AG20443 (cell line): Measurements from ENCODE around the gene EYA2.

Source experiments
- DNase-seq: peaks from one replicate; pipeline ENCODE4 v3.0.0; 2012; ENCODE audit warnings: low spot score, mixed read lengths

The EYA2 gene

DNA sequence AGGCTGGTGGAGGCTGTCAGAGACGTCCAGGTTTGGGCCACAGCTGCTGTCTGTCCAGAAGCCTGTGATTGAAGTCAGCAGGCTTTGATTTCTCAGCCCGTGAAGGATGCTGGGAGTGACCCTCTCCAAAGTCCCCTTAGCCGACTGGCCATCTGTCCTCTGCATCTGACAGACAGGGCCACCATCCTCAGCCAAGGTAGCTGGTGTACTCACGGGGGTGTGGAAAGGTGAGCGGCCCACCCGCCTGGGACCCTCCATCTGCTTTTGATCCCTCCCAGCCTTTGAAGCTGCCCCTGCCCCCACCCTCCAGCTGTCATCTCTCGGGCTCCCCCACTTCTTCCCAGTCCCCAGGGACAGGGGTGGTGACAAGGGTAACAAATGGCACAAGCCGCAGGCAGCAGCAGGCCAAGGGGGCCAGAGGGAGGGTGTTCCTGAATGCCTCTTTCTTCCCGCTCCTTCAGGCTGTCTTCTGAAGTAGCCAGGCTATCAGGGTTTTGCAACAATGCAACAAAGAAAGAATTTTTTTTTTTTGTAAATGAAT is 84.4 kb downstream of the EYA2 start:
- peak; percentile 35 for DNase-seq

DNA sequence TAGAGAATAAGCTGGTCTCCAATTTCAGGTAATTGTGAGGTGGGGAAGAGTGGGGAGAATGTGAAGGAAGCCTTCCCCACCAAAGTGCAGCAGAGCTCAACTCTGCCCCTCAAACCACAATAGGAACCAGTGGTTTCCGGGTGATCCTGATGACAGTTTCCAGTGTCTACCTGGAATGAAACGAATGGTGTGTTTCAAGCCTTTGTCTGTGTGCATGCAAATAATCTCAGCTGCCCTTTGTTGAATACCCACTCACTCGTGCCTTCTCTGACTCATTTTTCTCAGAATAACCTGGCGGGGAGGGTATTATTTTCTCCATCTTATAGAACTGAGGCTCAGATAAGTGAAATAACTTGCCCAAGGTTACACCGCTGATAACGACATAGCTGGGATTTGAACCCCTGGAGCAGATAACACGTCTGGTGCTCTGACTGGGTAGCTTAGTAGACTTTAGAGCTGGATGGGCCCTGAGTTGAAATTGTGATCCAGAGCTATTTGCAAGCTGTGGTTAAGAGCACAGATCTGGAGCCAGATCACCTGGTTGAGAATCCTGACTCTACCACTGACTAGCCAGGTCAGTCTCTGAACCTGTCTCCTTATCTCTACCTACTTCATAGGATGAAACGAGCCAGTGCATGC is 85.1 kb downstream of the EYA2 start:
- no peak for DNase-seq

DNA sequence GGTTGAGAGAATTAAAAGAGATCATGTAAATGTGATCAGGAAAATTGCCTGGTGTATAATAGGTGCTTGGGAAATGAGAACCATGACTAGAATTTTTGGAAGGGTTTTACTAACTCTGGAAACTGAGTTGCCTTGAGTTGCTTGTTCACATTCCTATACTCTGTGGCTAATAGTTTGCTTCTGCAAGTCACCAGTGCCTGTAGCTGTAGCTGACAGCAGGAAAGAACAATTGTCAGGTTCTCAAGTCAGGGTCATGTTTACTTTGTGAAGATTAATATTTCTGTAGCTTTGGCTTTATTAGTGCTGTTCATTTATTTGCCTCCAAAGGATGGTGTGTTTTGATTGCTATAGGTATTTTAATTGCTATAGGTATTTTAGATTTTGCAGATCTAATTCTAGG is 86.5 kb downstream of the EYA2 start:
- DNase-seq = no peak

DNA sequence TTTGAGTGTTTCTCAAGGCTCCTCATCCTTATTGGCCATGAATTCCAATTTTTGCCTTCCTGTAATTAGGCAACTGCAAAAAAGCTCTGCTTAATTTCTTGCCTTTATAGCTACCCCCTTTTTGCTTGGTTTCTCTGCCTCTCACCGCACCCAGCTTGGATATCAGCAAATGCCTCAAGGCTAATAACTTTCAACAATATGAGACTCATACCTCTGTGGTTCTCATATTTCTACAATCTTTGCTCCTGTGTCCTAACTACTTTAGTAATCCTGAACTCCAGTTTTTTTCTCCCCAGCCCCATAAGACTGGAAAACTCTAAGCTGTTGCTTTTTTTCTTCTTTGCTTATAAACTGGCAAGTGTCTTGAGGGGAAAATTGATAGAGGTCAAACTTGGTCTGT is 88.8 kb downstream of the EYA2 start:
- no peak for DNase-seq

DNA sequence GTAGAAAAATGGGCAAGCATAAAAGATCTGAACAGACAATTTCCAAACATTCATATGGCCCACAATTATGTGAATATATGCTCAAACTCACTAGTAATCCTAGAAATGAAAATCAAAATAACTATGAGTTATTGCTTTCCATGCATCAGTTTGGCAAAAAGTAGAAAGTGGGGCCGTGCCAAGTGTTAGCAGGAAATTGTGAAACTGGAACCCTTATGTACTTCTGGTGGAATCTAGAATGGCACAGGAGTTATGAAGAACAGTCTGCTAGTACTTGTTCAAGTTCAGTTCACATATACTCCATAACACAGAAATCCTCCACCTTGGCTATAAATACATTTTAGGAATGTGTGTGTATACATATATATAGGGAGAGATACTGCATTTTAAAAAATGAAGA is 89.8 kb downstream of the EYA2 start:
- DNase-seq = no peak

DNA sequence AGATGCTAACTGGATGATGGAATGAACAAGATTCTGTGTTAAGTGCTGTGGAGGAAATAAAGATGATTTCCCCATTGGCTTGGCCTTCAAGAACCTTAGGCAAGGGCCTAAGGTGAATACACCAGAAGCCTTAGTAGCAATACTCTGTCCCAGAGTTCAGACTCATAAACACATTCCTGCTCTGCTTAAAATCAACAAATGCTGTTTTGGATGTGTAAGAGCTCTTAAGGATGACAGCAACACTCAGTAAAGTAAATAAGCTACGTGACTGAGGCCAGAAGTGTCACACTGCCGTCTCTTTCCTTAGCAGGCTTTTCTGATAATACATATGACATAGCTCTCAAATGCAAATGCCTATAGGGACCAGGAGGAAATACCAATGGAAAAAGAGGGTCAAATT is 90.6 kb downstream of the EYA2 start:
- no peak for DNase-seq

DNA sequence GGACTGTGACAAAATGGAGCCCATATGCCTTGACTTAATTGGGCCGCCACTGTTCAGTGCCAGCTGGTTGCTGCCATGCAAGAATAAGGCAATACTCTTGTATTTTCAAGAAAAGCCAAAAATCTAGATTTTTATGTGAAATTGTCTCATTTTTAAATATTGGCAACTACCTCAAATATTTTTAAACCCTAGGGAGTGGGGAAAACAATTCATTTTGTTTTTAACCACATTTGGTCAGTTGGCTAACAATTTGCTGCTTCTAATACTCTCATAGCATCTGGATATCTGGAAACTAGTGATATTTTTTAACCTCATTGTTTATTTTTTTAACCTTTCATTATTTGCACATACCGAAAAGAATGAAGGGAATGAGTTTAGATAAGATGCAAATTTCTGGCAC is 91.0 kb downstream of the EYA2 start:
- no peak for DNase-seq

DNA sequence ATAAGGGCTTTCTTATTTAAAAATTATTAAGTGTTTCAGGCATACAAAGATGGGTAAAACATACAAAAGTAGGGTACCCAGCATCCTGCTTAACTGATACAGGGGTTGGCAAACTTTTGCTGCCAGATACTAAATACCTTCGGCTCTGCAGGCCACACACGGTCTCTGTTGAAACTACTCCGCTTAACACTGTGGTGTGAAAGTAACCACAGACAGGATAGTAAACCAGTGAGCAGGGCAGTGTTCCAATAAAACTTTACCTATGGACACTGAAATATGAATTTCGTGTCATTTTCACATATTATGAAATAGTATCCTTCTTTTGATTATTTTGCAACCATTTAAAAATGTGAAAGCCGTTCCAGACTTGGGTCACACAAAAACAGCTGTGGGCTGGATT is 92.4 kb downstream of the EYA2 start:
- no peak for DNase-seq

DNA sequence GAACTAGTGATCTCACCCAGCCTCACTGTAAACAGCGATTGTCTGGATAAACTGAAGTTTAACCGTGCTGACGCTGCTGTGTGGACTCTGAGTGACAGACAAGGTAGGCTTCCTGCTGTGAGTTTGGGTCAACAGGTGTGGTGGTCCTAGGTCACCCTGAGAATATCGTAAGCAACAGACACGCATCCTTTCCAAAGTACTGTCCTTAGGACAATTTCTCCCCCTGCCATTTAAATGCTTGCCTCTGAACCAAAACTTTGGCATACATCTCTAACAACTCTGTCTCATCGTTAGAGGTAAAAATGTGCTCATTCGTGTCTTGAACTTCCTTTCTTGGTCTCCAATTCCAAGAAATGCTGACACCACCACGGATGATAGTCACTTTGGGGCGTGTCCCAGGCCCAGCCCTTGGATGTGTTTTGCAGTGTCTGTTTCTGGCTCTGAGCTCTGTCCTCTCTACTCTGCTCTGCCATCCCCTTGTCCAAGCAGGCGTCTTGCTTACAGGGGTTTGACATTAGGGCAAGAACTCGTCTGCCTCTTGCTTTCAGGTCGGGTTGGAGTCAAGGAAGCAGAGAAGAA is 95.5 kb downstream of the EYA2 start:
- DNase-seq = peak; percentile 62

DNA sequence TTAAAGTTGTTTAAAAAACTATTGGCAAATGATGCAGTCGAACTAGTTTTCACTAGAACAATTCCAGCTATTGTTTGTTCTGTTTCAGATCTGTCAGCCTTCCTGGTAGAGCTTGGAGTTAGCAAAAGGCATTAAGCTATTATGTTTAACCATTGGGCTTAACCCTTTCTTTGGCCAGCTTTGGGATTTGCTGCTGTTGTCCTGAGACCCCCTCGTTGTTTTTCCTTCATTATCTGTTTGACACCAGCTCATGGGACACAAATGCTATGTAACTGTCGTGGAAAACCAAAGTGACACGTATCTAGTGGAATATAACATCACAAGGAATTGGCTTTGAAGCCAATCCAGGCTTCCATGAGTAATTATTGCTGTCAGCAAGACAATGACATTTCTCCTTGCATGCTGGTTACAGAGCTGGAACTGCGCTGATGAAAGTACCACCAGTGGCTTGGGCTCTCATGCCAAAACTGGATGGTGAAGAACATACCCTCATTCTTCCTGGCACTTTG is 96.0 kb downstream of the EYA2 start:
- no peak for DNase-seq

DNA sequence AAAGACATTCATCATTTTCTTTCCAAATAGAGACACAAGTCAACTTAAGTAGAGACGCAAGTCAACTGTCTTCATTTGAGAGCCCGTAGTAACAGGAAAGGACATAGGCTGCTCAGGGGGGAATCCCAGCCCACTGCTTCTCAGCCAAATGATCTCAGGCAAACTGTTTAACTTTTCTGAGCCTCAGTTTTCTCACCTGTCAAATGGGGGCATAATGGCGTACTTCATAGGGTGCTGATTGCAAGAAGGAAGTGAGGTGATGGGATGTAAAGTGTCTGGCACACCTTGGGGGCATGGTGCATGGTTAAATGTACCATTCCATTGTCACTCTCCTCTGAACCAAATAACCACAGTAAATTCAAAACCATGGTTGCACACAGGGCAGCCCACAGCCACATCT is 96.5 kb downstream of the EYA2 start:
- no peak for DNase-seq

DNA sequence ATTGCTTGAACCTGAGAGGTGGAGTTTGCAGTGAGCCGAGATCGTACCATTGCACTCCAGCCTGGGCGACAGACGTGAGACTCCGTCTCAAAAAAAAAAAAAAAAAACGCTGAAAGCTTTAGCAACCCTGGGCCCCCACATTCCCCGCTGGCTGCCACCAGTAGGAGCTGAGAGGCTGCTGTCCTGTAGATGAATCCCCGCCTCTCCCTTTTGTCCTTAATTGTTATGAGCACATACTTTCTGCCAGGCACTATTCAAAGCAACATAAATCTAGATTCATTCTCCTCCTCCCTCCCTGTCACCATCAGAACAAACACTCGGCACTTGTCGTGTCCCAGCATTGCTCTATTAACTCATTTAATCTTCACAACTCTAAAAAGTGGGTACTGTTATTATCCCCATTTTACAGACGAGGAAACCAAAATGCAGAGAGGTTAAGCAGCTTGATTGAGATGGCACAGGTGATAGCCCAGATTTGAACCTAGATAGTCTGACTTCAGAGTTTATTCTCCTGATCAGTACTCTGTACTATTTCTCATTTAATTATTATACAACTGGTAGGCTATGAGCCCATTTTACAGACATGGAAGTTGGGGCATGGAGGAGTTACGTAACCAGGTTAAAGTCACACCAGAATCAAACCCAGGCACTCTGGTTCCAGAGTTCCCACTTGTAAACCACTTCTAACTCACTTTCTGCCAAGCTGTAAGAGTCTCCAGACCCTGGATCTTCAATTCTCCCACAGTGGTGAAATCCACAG is 97.4 kb downstream of the EYA2 start:
- DNase-seq = no peak

DNA sequence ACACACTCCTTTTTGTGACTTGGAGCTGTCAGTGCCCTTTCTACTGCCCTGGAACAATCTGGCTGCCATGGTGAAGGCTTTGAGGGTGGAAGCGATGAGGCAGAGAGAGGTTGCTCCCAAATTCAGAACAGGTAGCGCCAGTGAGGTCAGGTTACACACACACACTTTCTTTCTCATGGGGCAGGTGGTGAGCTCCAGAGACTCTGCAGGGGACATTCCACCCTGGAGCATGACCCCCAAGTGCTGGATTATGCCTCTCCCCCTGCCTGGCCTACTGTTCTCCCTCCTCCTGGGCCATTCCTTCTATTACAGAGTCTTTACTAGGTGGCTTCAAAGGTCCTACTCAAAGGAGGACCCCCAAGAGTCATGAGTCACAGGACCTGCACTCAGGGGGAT is 98.0 kb downstream of the EYA2 start:
- DNase-seq = no peak

DNA sequence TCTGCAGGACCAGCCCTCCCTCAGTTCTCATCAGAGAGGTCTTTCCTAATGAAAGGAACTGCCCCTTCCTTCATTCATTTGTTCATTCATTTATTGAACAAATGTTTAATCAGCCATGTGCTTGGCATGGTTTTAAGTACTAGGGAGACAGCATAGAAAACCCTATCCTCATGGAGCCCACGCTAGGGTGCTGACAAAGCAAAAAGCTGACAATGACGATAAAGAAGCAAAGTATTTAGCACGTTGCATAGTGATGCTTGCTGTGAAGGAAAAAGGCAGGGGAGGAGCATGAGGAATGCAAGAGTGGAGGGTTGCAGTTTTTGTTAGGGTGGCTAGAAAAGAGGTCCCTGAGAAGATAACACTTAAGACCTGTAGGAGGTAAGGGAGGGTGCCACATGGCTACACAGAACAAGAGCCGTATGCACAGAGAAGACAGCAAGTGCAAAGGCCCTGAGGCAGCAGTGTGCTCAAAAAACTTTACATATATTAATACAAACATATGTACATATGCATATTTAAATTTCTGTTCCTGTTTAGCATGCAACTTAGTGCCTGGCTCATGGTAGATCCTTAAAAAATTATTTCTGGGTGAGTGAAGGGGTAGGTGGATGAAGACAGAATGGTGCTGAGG is 98.9 kb downstream of the EYA2 start:
- no peak for DNase-seq

DNA sequence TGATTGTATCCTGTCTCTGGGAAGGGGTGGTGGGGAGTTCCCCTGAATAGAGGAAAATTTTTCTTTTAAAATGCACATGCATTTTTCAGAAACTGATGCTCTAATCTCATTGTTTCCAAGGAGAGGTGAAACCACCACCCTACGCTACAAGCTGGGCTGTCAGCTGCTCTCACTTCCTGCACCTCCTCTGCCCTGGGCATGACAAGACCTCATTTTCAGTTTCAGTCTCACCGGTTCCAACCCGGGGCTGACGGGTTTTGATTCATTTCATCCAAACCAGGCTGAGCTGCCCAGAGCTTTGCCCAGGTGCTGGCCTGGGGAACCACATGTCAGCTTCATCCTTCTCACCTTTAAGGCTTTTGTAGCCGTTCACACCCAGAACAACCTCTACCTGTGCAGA is 99.7 kb downstream of the EYA2 start:
- DNase-seq = no peak

DNA sequence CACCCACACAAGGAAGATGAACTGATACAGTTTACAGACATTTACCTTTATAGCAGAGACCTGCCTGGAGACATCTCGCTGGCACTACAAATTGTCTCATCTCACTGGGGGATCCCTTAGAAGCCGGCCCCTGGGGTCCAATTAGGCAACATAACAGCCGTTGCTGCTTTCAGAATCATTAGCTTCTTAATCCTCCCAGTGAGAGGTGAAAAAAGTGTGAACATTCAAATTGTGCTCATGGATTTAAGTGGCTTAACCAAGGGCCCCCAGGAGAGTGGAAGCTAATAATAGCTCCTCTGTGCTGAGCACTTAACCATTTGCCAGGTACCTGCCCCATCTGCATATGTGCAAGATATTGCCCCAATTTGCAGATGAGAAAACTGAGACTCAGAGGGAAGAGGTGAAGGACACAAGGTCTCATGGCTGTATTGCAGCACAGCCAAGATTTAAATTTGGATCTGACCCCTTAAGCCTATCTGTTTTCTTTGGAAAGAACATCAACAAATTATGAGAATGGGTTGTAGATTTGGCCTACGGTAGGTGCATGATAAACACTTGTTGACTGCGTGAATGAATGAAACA is 101.0 kb downstream of the EYA2 start:
- no peak for DNase-seq

DNA sequence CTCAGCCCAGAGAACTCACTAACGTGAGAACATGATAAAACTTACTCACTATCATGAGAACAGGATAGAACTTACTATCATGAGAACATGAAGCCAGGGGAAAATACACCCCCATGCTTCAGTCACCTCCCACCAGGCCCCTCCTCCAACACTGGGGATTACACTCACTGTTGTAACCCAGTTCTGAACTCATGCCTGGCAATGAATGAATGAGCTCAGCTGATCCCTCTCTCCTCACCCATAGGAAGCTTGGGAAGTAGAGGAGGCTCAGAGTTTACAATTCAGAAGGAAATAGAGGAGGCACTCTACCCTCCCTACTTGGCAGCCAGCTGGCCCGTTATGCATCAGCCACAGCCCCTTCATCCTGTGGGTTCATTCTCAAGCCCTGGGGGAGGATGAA is 102.5 kb downstream of the EYA2 start:
- no peak for DNase-seq

DNA sequence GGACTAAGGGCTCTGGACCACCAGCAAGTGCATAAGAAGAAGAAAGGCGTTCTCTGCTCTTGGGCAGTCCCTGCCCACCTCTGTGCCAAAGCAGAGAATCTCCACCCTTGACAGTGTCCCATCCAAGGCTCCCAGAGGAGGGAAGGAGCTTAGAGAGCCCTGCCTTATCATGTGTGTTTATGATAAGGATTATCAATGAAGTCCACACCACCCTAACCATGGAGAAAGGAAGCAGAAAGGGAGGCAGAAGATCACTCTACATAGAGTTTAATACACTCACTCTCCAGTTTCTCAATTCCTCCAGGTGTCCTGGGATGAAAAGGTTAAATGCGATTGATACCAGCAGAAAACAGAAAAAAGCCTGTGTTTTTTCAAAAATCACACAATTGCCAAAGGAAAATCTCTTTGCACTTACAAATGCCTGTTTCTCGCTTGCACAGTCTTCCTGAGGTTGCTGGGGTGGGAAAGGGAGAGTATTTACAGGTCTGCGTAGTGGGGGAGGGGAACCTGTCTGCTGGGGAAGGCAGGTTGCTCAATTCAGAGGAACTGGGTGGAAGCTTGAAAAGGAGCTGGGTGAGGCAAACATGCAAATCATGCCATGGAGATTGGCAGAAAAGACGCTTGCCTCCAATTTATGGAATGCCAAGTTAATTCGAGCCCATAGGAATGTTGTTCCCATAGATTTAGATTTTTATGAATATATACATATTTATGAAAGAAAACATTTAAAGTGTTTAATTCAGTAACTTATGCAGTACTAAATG is 104.0 kb downstream of the EYA2 start:
- no peak for DNase-seq

DNA sequence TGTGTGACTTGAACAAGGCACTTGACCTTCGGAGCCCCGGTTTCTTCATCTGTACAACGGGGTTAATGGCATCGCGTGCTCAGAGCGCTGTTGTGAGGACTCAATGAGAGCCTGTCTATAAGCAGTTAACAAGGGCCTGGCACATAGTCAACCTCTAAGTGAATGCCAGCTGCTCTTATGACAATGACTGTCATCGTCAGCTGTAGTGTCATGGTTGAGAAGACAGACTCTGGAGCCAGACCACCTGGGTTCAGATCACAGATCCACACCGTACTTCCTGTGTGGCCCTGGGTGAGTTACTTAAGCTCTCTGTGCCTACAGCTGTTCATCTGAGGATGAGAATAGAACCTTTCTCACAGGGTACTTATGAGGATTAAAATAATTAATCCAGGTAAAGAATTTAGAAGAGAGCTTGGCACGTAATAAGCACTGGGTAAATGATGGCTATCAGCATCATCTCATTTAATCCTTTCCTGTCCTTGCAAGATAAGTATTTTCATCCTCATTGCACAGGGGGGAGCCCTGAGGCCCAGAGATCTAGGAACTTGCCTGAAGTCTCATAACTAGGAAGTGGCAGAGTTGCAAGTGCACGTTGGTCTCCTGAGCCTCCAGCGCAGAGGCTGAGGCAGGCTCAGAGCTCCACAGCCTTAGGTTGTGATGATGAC is 105.3 kb downstream of the EYA2 start:
- no peak for DNase-seq

DNA sequence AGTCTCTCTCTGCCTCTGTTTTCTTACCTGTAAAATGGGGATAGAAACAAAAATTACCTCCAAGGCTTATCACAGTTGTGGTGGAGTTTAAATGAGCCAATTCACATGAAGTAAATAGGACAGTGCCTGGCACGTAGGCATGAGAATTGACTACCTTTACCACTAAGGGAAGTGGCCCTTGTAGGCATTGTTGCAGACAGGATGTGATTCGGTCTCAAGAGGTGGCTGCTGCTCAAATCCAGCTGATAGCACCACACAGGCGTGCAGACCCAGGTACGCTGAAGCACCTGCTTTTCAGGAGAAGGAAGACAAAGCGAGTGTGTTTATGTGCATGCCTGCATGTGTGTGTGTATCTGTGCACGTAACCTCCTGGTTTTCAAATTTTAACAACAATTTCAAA is 108.6 kb downstream of the EYA2 start:
- no peak for DNase-seq

DNA sequence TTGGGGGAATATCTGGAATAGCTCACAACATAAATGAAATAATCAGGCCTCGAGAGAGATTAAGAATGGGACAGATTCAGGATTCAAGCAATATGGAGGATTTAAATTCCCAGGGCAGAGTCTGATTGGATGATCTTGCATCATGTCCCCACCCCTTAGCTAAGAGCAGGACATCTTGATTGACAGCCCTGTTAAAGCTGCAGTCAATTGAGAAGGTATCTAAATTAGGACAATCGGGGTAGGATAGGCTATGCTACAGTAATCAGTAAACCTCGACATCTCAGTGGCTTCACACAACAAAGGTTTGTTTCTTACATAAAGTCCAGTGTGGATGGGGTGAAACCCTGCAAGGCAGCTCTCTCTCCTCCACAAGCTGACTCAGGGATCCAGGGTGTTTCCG is 109.5 kb downstream of the EYA2 start:
- no peak for DNase-seq
